Hypothalamus (tissue), 51 donors: Measurements from ENCODE around the gene EDIL3.

Experiments
- DNase-seq, 51 donors: peaks; one replicate each; lab custom pipeline; 2025; lab: John Stamatoyannopoulos, UW

The EDIL3 gene

GRCh38 chr5:84265739-84266550 lies 118.7 kb downstream of the EDIL3 start:
- no peak for DNase-seq

DNA sequence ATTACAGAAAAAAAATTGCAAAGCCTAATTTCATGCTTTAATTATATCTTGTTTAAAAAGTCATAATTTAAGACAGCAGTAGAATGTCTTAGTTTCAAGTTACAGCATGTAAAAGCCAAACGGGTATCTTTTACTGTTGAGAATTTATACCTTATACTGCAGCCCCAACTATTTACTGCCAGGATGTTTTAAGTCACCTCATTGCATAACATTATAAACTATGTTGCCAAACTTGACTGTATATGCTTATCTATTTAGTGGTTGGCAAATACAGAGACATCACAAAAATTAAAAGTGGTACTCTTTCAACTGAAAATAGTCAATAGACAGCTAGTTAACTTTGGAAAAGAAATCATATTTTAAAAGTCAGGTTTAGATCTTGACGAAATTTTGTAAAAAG lies 119.5 kb downstream of the EDIL3 start:
- no peak for DNase-seq

- DNase-seq, result no peak
Observed at GRCh38 chr5:84260939-84261338, 123.7 kb downstream of the EDIL3 start.

- DNase-seq, result no peak
Observed at GRCh38 chr5:84260140-84260539, 124.5 kb downstream of the EDIL3 start.

DNA sequence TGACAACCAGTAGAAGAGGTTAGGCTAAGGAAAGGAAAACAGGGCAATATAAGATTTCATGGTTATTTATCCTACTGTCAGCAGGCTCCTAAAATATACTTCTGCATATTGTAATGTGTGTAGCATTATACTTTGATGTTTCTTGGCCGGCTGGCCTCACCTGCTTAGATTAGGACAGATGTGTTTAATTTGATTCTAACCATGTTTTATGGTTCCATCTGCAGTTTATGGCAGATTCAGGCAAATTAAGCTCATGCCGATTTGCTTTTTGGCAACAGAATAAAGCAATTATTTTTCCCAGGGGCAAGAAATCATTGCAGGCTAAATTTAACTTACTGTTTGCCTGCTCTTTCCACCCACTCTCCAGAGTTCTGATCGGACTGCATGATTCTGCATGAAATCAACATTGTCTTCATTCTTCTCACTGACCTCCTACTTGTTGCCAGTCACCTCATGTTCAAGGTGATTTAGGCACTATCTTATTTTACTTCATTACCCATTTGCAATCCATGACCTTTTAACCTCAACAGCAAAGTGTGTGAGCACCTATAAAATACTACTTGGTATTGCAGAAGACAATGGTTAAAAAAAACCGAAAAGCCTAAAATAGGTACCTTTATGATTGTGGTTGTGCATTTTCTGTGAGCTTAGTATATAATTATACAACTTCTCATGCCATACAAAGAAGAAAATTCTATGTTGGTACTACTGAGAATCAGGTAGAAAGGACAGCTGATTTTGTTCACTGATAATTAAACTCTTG lies 125.2 kb downstream of the EDIL3 start:
- DNase-seq, result no peak

DNA sequence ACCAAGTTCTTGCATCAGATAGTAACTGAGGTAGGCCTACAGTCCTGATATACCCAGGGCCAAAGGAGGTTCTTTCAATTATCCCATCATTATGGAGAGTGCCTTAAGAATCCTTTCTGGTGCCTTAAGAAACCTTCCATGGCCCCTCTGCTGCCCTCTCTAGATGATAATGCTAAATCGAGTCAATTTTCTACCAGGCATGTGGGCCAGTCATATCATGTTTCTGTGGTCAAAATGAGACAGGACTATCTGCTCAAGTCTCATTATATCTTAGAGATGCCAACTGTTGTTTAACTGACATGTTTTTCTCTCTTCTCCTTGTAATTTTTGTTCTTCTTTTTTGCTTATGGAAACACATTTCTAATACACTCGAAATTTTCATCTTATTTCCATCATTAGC lies 127.6 kb downstream of the EDIL3 start:
- DNase-seq, result no peak

GRCh38 chr5:84255315-84255714 lies 129.4 kb downstream of the EDIL3 start:
- no peak for DNase-seq

DNA sequence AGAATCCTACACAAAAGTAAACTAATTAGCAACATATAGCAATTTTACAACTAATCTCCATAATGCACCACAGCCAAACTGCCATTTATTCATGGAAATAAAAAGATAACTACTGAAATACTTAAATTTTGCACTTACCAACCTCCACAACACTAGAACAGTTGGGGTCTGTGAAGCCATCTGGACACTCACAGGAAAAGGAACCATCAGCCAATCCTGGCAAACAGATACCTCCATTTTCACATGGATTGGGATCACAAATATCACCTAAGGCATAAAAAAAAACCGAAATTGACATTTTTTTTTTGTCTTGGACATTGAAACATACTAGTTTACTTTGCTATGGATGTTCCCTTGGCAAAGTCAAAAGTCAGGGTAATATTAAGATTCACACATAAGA lies 130.7 kb downstream of the EDIL3 start:
- DNase-seq, result no peak

DNA sequence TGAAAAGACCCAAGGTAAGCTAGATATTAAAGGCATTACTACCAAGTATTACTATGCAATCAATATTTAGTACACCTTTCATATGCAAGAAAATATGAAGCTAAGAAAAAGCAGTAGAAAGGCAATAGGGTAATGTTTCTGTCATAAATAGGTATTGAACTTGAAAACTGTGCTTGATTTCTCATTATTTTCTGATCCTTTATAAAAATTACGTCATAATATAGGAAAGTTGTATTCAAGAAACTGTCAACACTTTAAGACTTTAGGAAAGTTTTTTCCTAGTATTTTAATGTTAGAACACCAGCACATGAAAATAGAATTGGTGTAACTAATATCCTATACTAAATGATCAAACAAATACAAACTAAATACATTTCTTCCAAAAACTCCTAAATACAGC lies 133.2 kb downstream of the EDIL3 start:
- DNase-seq, result no peak

GRCh38 chr5:84249918-84250630 lies 134.6 kb downstream of the EDIL3 start:
- DNase-seq, result no peak

DNA sequence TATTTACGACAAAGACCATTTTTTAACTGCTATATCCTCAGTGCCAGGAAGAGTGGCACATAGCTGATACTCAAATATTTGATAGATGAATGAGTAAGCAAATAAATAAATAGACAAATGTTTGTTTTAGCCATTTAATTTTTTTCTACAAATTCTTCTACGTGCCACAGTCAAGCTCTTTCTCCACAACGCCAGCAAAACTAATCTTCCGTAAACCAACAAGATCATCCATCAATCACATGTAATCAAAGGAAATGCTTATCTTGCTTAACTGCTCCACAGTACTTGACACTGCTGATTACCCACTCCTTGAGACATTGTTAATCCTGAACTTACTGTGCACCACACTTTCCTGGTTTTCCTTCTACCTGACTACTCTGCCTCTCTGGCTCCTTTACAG lies 136.7 kb downstream of the EDIL3 start:
- DNase-seq, result no peak

- no peak for DNase-seq
Observed at GRCh38 chr5:84242286-84242685, 142.4 kb downstream of the EDIL3 start.

GRCh38 chr5:84239494-84239893 lies 145.2 kb downstream of the EDIL3 start:
- DNase-seq, result no peak

GRCh38 chr5:84237126-84237525 lies 147.6 kb downstream of the EDIL3 start:
- no peak for DNase-seq

DNA sequence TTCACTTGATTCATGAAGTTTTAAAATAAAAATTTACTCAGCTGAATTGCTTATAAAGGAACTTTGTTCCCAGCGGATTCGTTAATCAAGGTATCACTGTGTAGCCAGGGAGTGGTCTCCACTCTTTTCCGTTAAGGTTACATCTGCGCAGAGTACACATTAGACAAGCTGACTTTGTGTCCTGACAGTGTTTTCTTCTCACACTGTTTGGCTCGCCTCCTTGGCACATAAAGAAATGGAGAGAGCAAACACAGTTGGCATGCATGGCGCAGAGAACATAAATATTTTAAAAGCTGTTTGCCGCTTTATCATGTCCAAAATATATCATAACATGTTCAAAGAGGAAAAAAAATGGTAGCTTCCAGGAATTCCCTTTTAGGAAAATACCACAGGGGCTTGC lies 153.2 kb downstream of the EDIL3 start:
- DNase-seq, result no peak

DNA sequence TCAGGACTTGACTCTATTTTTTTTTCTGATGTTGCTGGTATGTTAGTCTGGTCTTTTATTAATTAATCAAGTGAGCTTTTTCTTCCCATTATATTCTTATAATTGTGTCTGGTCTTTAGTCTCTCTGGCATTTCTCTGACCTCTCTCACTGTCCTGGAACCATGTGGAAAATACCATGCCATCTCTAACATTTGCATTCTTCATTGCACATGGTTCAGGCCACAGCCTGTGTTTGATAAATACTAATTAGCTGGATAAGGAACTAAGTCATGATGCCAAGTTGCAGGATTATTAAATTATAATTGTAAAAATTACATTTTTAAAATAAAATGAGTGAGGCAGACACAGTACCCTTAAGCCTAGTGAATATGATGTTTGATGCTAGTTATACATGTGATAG lies 155.6 kb downstream of the EDIL3 start:
- no peak for DNase-seq

DNA sequence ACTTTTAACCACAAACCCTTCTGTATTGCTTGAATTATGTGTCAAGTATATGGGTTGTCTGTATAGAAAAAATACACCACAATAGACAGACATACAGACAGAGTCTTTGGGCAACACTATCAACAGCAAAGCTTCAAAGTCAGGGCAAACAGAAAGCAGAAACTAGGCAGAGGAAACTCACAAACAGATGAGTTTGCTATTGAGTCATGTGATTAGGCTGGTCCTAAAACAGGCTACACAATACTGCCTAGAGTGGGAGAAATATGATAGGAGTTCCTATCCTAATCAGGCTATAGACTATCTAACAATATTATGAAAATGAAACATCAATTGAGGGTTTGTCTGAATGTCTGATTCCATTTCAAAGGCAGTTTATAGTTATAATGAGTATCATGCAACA lies 156.4 kb downstream of the EDIL3 start:
- DNase-seq, result no peak

DNA sequence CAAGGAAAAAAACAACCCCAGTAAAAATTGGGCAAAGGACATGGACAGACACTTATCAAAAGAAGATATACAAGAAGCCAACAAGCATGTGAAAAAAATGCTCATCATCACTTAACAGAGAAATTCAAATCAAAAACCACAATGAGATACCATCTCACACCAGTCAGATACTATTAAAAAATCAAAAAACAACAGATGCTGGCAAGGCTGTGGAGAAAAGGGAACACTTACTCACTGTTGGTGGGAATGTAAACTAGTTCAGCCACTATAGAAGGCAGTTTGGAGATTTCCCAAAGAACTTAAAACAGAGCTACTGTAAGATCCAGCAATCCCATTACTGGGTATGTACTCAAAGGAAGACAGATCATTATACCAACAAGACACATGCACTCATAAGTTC lies 157.4 kb downstream of the EDIL3 start:
- no peak for DNase-seq

GRCh38 chr5:84218546-84218945 lies 166.1 kb downstream of the EDIL3 start:
- DNase-seq, result peak in 1 of 51 donors; percentile 1

GRCh38 chr5:84215521-84215920 lies 169.2 kb downstream of the EDIL3 start:
- no peak for DNase-seq

DNA sequence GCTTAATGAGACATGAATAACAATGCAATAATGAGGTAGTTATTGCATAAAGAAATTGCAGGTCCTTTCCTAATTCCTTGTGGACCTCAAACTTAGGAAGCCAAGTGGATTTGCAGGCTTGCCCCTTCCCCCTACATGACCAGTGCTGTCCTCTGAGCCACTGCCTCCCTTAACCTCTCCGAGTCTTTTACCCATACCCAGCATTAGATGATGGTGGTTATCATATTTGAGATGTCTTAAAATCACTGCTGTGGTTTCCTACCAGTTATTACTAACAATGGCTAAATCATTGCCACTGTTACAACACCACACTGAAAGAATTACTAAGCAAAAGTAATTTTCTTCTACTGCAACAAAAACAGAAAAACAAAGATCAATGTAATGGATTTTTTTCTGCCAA lies 170.8 kb downstream of the EDIL3 start:
- no peak for DNase-seq

GRCh38 chr5:84213212-84213611 lies 171.5 kb downstream of the EDIL3 start:
- no peak for DNase-seq
